Esophagus squamous epithelium (tissue), 5 donors: ENCODE data around the gene SCN2B. TPM values are rescaled to one million over a fixed set of nuclear protein-coding genes. Genes with fewer than 3 reads are reported as not detected.
A peak's percentile ranks its signal among the peaks of the same experiment; 100 is the strongest.
"Not testable (repeated sequence)": the region's sequence is repeated elsewhere in the genome, so short reads cannot be mapped to it uniquely, and the experiment has no call there.

Source experiments
- DNase-seq: peaks from one replicate; lab custom pipeline; 2025; lab: John Stamatoyannopoulos, UW
- H3K27ac ChIP-seq, 4 donors: fragments of 200-600 bp; sonication (generic); one replicate each; pipeline ENCODE4 v1.5.1; 2016 to 2019; ENCODE audit warnings: mild to moderate bottlenecking in 1 of 4
- H3K27me3 ChIP-seq, 4 donors: fragments of 200-600 bp; sonication (generic); 1 replicate in 3 of 4; 2 replicates in 1 of 4; pipeline versions ENCODE4 v1.5.1 to v1.6.0; 2017 to 2021; ENCODE audit warnings: antibody characterized with exemption in 1 of 4
- H3K36me3 ChIP-seq, 3 donors: fragments of 200-600 bp; sonication (generic); one replicate each; pipeline ENCODE4 v1.5.1; 2016 to 2019
- H3K4me1 ChIP-seq, 3 donors: fragments of 200-600 bp; sonication (generic); one replicate each; pipeline ENCODE4 v1.5.1; 2017 to 2019
- H3K4me3 ChIP-seq, 4 donors: fragments of 200-600 bp; sonication (generic); 1 replicate in 3 of 4; 2 replicates in 1 of 4; pipeline ENCODE4 v1.5.1; 2016 to 2019; ENCODE audit warnings: mild to moderate bottlenecking in 2 of 4, moderate library complexity in 1 of 4
- H3K9me3 ChIP-seq, 3 donors: fragments of 200-600 bp; sonication (generic); one replicate each; pipeline ENCODE4 v1.5.1; 2016 to 2019
- CTCF ChIP-seq, 6 experiments: fragments of 450-650 bp in 4 of 6; fragments of 200-600 bp in 2 of 6; sonication (generic) in 2 of 6; IDR thresholded peaks; one replicate each; pipeline ENCODE4 v1.5.1; 2016 to 2019; ENCODE audit warnings: antibody characterized with exemption in 6 of 6, mild to moderate bottlenecking in 4 of 6, moderate library complexity in 4 of 6
- POLR2A ChIP-seq, 4 donors: fragments of 450-650 bp; IDR thresholded peaks; one replicate each; pipeline ENCODE4 v1.6.1; 2017; ENCODE audit warnings: antibody characterized with exemption in 4 of 4, mild to moderate bottlenecking in 4 of 4, moderate library complexity in 3 of 4
- WGBS, 2 donors: methylation state at CpG; one replicate each; pipeline ENCODE4 v1.1.5; 2018; 5-methylcytosine and 5-hydroxymethylcytosine counted together
- intact Hi-C: fragments of 100-400 bp; cut with DNase I; formaldehyde crosslinking; loops from one replicate; pipeline ENCODE4 v1.15.0; 2022
- total RNA-seq, 4 donors: library from RNA; depleted of rRNA; stranded (reverse); fragments of >200 nt; gene quantifications; one replicate each; pipeline ENCODE4 v1.1.0, GENCODE V29; 2016
- donor health status: DM: yes; HTN: yes; CAD: no.

Gene SCN2B
- total RNA-seq, 4 donors from 2014 or later: 0.38 to 1.1 TPM; not detected in 2

GRCh38 chr11:118186346-118187107 is 10.1 kb upstream of the SCN2B start:
- Histone ChIP-seq H3K9me3 (no peaks in the 10 kb centered on the region), H3K36me3 (no peaks in the 10 kb centered on the region), H3K27ac (no peak overlapping the region), H3K4me3 (no peak overlapping the region), H3K27me3 (peaks cover 0 to 26% (median 0%) of the 10 kb centered on the region in 4 donors), H3K4me1 (no peaks in the 10 kb centered on the region)
- no peak for DNase-seq
- TF ChIP-seq POLR2A (IDR thresholded peaks at IDR 0.05): no peak
- TF ChIP-seq CTCF (IDR thresholded peaks at IDR 0.05): no peak
- intact Hi-C loops: no loop called here
- WGBS, 2 donors: 61 to 84% methylated on average over 6 of the region's 6 CpGs

- Histone ChIP-seq H3K9me3 (no peaks in the 10 kb centered on the region), H3K36me3 (no peaks in the 10 kb centered on the region), H3K4me1 (peaks cover 0 to 13% (median 10%) of the 10 kb centered on the region in 3 donors), H3K4me3 (no peak overlapping the region), H3K27me3 (peaks cover 0 to 21% (median 0%) of the 10 kb centered on the region in 4 donors), H3K27ac (no peak overlapping the region)
- WGBS, 2 donors: 75 to 76% methylated on average over 9 to 12 of the region's 12 CpGs
- intact Hi-C loops: no loop called here
- TF ChIP-seq CTCF (IDR thresholded peaks at IDR 0.05): no peak
- TF ChIP-seq POLR2A (IDR thresholded peaks at IDR 0.05): no peak
- DNase-seq: no peak
Measured at GRCh38 chr11:118184784-118185579, 8.5 kb upstream of the SCN2B start.

GRCh38 chr11:118183691-118184090 is 7.3 kb upstream of the SCN2B start:
- H3K4me3 ChIP-seq, H3K27ac ChIP-seq, H3K36me3 ChIP-seq, DNase-seq, intact Hi-C loops, H3K9me3 ChIP-seq: not testable (repeated sequence)
- 69 to 84% methylated on average over 3 to 5 of the region's 5 CpGs for WGBS, 2 donors
- H3K27me3 ChIP-seq: peaks cover 0 to 21% (median 0%) of the 10 kb centered on the region in 4 donors
- peaks cover 0 to 19% (median 12%) of the 10 kb centered on the region in 3 donors for H3K4me1 ChIP-seq

- peaks cover 0 to 36% (median 17%) of the 10 kb centered on the region in 3 donors for H3K4me1 ChIP-seq
- H3K36me3 ChIP-seq: no peaks in the 10 kb centered on the region
- intact Hi-C loops: no loop called here
- H3K27ac ChIP-seq: peak overlapping the region in 2 of 4 donors; percentile 44 to 56
- TF ChIP-seq CTCF (IDR thresholded peaks at IDR 0.05): no peak
- no peak for TF ChIP-seq POLR2A (IDR thresholded peaks at IDR 0.05)
- H3K9me3 ChIP-seq: no peaks in the 10 kb centered on the region
- no peak for DNase-seq
- 0 to 9% methylated on average over 1 to 7 of the region's 11 CpGs for WGBS, 2 donors
- peaks cover 0 to 8% (median 0%) of the 10 kb centered on the region in 4 donors for H3K27me3 ChIP-seq
- peak overlapping the region in 1 of 4 donors; percentile 50 for H3K4me3 ChIP-seq
Measured at GRCh38 chr11:118180300-118180703, 3.9 kb upstream of the SCN2B start.

- WGBS, 2 donors: 55 to 74% methylated on average over 4 of the region's 4 CpGs
- TF ChIP-seq CTCF (IDR thresholded peaks at IDR 0.05) (no peak), POLR2A (IDR thresholded peaks at IDR 0.05) (no peak)
- Histone ChIP-seq H3K9me3 (no peaks in the 10 kb centered on the region), H3K27me3 (peaks cover 0 to 16% (median 0%) of the 10 kb centered on the region in 4 donors), H3K4me3 (no peak overlapping the region), H3K36me3 (no peaks in the 10 kb centered on the region), H3K27ac (peak overlapping the region in 1 of 4 donors; percentile 54), H3K4me1 (peaks cover 0 to 47% (median 21%) of the 10 kb centered on the region in 3 donors)
- intact Hi-C loops: no loop called here
- no peak for DNase-seq
Measured at GRCh38 chr11:118176778-118177134, 317 bp upstream of the SCN2B start.
